HepG2 (cell line): Measurements from ENCODE around the gene FEM1C. TPM values are rescaled to one million over a fixed set of nuclear protein-coding genes. Genes with fewer than 3 reads are reported as not detected.

ENCODE experiments used
- ARNT ChIP-seq: fragments of 450-650 bp; IDR thresholded peaks from 2 replicates; pipeline ENCODE4 v1.6.1; 2017
- BCLAF1 ChIP-seq: fragments of 450-650 bp; IDR thresholded peaks from 2 replicates; pipeline ENCODE4 v1.6.1; 2017; ENCODE audit warnings: mild to moderate bottlenecking
- EEA1 ChIP-seq: sonication (generic); formaldehyde crosslinking; IDR thresholded peaks from 2 replicates; pipeline ENCODE4 v1.5.1; 2020; ENCODE audit warnings: mild to moderate bottlenecking, missing genetic modification reagents, borderline replicate concordance
- MBD4 ChIP-seq: IDR thresholded peaks from 2 replicates; pipeline ENCODE4 v1.6.1; 2012; ENCODE audit warnings: low read length, inconsistent platforms, borderline replicate concordance
- MTA3 ChIP-seq: sonication (generic); formaldehyde crosslinking; IDR thresholded peaks from 2 replicates; pipeline ENCODE4 v1.4.0; 2020; ENCODE audit warnings: missing genetic modification reagents
- PRDM4 ChIP-seq: sonication (generic); formaldehyde crosslinking; IDR thresholded peaks from 2 replicates; pipeline ENCODE4 v1.9.0; 2021; ENCODE audit warnings: missing genetic modification reagents, borderline replicate concordance
- RFX1 ChIP-seq: fragments of 450-650 bp; IDR thresholded peaks from 2 replicates; pipeline ENCODE4 v1.6.1; 2017
- RNF2 ChIP-seq: fragments of 450-650 bp; conservative IDR thresholded peaks from 2 replicates; pipeline ENCODE4 v1.6.1; 2016; ENCODE audit warnings: low read depth
- SIX1 ChIP-seq: sonication (generic); formaldehyde crosslinking; IDR thresholded peaks from 2 replicates; pipeline ENCODE4 v1.4.0; 2020; ENCODE audit warnings: missing genetic modification reagents, borderline replicate concordance
- SOX5 ChIP-seq: IDR thresholded peaks from 2 replicates; pipeline ENCODE4 v1.6.1; 2016; ENCODE audit warnings: borderline replicate concordance
- USF2 ChIP-seq, 2 experiments: sonication (generic) in 1 of 2; formaldehyde crosslinking in 1 of 2; IDR thresholded peaks; 2 replicates each; pipeline versions ENCODE4 v1.5.1 to v1.6.1; 2011 to 2020; ENCODE audit warnings: borderline replicate concordance in 1 of 2, low read depth in 1 of 2, low read length in 1 of 2, mild to moderate bottlenecking in 1 of 2, missing genetic modification reagents in 1 of 2, moderate library complexity in 1 of 2
- XRCC5 ChIP-seq: fragments of 200-400 bp; formaldehyde crosslinking; optimal IDR thresholded peaks from 2 replicates; pipeline ENCODE3; 2017; ENCODE audit warnings: mild to moderate bottlenecking, low read length
- ZFP36 ChIP-seq: fragments of 150-350 bp; IDR thresholded peaks from 2 replicates; pipeline ENCODE4 v1.6.1; 2018; ENCODE audit warnings: borderline replicate concordance, low read length, low read depth; ENCODE audit not compliant: partially characterized antibody
- ZNF136 ChIP-seq: sonication (generic); formaldehyde crosslinking; IDR thresholded peaks from 2 replicates; pipeline ENCODE4 v1.8.1; 2022; ENCODE audit warnings: low read depth, mild to moderate bottlenecking, moderate library complexity, missing genetic modification reagents
- ZNF296 ChIP-seq: sonication (generic); formaldehyde crosslinking; conservative IDR thresholded peaks from 2 replicates; pipeline ENCODE4 v1.5.0; 2020; ENCODE audit warnings: mild to moderate bottlenecking, missing genetic modification reagents
- ZNF567 ChIP-seq: sonication (generic); formaldehyde crosslinking; IDR thresholded peaks from 2 replicates; pipeline ENCODE4 v1.8.1; 2023; ENCODE audit warnings: mild to moderate bottlenecking, missing genetic modification reagents, borderline replicate concordance
- ZNF570 ChIP-seq: sonication (generic); formaldehyde crosslinking; IDR thresholded peaks from 2 replicates; pipeline ENCODE4 v1.4.0; 2020; ENCODE audit warnings: mild to moderate bottlenecking, missing genetic modification reagents, borderline replicate concordance
- polyA plus RNA-seq, 8 experiments: library from polyadenylated mRNA; depleted of rRNA in 3 of 8; stranded (reverse) in 7 of 8; unstranded in 1 of 8; fragments of >200 nt; fragmentation: Illumina TruSeq in 4 of 8; extraction: Trizol in 4 of 8; gene quantifications; 2 replicates each; pipeline versions ENCODE4 v1.2.1 to v1.2.3, GENCODE V29; 2011 to 2016; ENCODE audit warnings: low read depth in 4 of 8, missing spikeins in 1 of 8, mixed read lengths in 1 of 8; ENCODE audit not compliant: insufficient read depth in 1 of 8
- total RNA-seq, 5 experiments: library from RNA; depleted of rRNA; stranded (reverse); fragments of >200 nt; fragmentation: Illumina TruSeq; extraction: Trizol; gene quantifications; 2 replicates each; pipeline ENCODE4 v1.2.3, GENCODE V29; 2016; ENCODE audit warnings: low read depth in 1 of 5
- TF ChIP-seq, protein P1 (sequence below): sonication (generic); formaldehyde crosslinking; IDR thresholded peaks from 2 replicates; pipeline ENCODE4 v1.8.1; 2023; ENCODE audit warnings: mild to moderate bottlenecking, missing genetic modification reagents
- TF ChIP-seq, protein P2 (sequence below): IDR thresholded peaks from 2 replicates; pipeline ENCODE4 v1.6.1; 2016; ENCODE audit warnings: missing genetic modification reagents, missing compliant biosample characterization

The FEM1C gene
- total and polyA plus RNA-seq, 2 of the 13 experiments (the other 11 are each of a cell fraction or from before 2014, with no cell fraction given): 5.5 to 8.3 TPM

DNA sequence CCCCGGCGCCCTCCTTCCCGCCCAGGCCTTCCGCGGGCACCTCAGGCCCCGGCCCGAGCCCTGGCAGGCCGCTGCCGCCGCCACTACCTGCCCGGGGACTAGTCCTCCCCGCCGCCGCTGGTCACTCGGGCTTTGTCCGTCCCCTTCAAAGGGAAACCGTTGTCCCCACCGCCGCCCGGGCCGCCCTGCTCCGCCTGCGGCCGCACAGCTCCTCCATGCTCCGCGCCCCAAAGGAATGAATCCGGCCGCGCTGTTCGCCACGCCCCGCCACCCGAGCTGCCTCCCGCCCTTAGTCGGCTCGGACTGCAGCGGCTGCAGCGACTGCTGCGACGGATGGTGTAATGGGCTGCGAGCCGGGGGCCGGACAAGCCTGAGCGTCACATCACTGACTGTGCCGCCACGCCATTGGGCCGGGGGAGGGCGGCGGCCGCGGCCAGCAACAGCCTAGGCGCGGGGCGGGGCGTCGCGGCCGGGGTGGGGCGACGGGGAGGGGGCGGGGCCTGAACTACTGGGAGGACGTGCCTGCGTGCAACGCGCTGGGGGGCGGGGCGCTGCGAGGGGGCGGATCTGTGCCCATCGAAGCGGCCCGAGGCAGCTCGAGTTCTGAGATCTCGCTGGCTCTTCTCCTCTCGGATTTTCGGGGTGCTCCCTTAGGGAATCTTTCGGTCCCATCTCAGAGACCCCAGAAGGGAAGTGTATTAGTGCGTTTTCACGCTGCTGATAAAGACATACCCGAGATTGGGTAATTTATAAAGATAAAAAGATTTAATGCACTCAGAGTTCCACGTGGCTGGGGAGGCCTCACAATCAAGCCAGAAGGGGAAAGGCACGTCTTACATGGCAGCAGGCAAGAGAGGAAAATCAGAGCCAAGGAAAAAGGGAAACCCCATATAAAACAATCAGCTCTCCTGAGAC, at the start of gene FEM1C (continued):
- TF ChIP-seq, protein P1, sequence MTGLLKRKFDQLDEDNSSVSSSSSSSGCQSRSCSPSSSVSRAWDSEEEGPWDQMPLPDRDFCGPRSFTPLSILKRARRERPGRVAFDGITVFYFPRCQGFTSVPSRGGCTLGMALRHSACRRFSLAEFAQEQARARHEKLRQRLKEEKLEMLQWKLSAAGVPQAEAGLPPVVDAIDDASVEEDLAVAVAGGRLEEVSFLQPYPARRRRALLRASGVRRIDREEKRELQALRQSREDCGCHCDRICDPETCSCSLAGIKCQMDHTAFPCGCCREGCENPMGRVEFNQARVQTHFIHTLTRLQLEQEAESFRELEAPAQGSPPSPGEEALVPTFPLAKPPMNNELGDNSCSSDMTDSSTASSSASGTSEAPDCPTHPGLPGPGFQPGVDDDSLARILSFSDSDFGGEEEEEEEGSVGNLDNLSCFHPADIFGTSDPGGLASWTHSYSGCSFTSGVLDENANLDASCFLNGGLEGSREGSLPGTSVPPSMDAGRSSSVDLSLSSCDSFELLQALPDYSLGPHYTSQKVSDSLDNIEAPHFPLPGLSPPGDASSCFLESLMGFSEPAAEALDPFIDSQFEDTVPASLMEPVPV (CRISPR knock-in tag): peak; percentile 42
- TF ChIP-seq BCLAF1 (no peak), USF2 (IDR thresholded peaks at IDR 0.05; ENCODE audit: low read depth, low read length) (no peak), USF2 (CRISPR knock-in tag; IDR thresholded peaks at IDR 0.05; ENCODE audit: borderline replicate concordance) (no peak), SIX1 (CRISPR knock-in tag) (no peak), ZFP36 (peak; percentile 79), SOX5 (CRISPR knock-in tag) (no peak; the same call in 1 of the 2 replicates), EEA1 (peak; percentile 79; the same call in 1 of the 2 replicates), MBD4 (no peak), ZNF296 (CRISPR knock-in tag) (no peak; the same call in 1 of the 2 replicates), RFX1 (no peak), PRDM4 (no peak), ZNF567 (CRISPR knock-in tag) (no peak), MTA3 (no peak), ZNF136 (peak; percentile 82; the same call in 1 of the 2 replicates), RNF2 (no peak), ZNF570 (CRISPR knock-in tag) (no peak; the same call in 1 of the 2 replicates), ARNT (no peak), XRCC5 (peak; percentile 36)
- TF ChIP-seq, protein P2, sequence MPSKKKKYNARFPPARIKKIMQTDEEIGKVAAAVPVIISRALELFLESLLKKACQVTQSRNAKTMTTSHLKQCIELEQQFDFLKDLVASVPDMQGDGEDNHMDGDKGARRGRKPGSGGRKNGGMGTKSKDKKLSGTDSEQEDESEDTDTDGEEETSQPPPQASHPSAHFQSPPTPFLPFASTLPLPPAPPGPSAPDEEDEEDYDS (CRISPR knock-in tag): peak; percentile 93
